GM12872 (cell line): ENCODE measurements around the gene ENTPD2.

Experiments
- TF ChIP-seq, protein P1 (sequence below): IDR thresholded peaks from 3 replicates; pipeline ENCODE4 v1.5.1; 2011; ENCODE audit warnings: low read depth, mild to moderate bottlenecking, low read length, moderate library complexity; ENCODE audit not compliant: insufficient read depth

The ENTPD2 gene

DNA sequence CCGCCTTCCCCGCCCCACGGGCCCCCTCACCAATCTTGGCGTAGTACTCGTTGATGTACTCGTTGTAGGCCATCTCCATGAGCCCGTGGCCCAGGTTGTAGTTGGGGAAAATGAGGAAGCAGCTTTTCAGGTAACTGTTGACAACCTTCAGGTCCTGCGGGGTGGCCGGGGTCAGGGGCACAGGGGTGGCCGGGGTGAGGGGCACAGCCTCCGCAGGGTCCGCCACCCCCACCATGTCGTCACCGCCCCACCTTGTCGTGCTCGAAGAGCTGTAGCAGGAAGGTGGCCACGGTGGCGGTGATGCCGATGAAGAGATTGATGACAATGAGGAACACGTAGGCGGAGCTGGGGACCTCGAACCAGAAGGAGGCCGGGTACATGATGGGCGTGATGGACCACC lies 42.7 kb downstream of the ENTPD2 start:
- TF ChIP-seq, protein P1, sequence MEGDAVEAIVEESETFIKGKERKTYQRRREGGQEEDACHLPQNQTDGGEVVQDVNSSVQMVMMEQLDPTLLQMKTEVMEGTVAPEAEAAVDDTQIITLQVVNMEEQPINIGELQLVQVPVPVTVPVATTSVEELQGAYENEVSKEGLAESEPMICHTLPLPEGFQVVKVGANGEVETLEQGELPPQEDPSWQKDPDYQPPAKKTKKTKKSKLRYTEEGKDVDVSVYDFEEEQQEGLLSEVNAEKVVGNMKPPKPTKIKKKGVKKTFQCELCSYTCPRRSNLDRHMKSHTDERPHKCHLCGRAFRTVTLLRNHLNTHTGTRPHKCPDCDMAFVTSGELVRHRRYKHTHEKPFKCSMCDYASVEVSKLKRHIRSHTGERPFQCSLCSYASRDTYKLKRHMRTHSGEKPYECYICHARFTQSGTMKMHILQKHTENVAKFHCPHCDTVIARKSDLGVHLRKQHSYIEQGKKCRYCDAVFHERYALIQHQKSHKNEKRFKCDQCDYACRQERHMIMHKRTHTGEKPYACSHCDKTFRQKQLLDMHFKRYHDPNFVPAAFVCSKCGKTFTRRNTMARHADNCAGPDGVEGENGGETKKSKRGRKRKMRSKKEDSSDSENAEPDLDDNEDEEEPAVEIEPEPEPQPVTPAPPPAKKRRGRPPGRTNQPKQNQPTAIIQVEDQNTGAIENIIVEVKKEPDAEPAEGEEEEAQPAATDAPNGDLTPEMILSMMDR = no peak

DNA sequence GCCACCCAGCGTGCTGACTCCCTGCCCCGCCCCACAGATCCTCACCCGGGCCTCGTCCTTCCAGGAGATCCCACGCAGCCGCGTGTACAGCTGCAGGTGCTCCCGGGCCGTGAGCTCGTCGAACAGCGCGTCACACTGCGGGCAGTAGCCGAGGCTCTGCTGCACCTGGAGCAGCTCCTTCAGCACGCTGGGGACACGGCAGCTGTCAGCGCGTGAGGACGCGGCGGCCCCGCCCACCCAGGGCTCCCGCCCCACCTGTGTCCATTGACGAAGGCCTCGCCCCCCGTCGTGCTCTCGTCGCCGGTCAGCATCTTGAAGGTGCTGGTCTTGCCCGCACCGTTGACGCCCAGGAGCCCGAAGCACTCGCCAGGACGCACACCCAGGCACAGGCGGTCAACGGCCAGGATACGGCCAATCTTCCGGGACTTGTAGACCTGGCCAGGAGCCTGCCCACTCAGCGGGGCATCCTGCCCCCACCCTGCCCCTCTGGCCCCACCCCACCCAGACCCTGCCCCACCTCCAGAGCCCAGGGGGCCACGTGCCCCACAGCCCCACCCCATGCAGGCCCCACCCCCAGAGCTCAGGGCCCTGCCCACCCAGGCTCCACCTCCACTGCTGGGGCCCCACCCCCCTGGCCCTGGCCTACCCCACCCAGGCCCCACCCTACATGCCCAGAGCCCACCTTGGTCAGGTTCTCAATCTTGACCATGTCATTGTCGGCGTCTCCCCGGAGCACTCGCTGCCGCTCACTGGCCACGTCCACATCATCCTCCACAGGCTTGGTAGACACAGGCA lies 43.7 kb downstream of the ENTPD2 start:
- TF ChIP-seq, protein P1 = no peak

DNA sequence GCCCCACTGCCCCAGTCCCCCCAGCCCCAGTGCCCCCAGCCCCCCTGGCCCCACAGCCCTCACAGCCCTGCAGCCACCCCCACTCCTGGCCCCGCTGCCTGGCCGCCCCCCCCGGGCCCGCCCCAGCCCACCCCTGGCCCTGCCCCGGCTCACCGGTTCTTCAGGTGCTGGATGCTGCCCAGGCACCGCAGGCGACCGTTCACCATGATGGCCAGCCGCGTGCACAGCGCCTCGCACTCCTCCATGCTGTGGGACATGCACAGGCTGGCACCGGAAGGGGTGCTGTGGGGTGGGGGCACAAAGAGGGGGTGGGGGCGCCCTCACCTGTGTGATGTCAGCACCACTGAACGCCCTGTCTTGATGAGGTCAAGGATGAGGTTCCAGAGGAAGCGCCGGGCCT lies 44.6 kb downstream of the ENTPD2 start:
- TF ChIP-seq, protein P1 = no peak

- TF ChIP-seq, protein P1 = no peak
These were observed 45.5 kb downstream of the ENTPD2 start for GRCh38 chr9:137008312-137008711.

GRCh38 chr9:137007816-137008270 lies 46.0 kb downstream of the ENTPD2 start:
- TF ChIP-seq, protein P1 = no peak

- TF ChIP-seq, protein P1 = no peak
These were observed 46.6 kb downstream of the ENTPD2 start for GRCh38 chr9:137007108-137007815.

- TF ChIP-seq, protein P1 = no peak
These were observed 47.5 kb downstream of the ENTPD2 start for GRCh38 chr9:137006116-137007003.
